Putamen (tissue), 1 donor: Measurements from ENCODE around the gene OGFRL1.
A peak's percentile ranks its signal among the peaks of the same experiment; 100 is the strongest.
"Not testable (repeated sequence)": the region's sequence is repeated elsewhere in the genome, so short reads cannot be mapped to it uniquely, and the experiment has no call there.

Experiments used
- DNase-seq: peaks from one replicate; pipeline ENCODE4 v3.0.0-alpha.2; 2016; ENCODE audit warnings: low spot score

The OGFRL1 gene

GRCh38 chr6:71288228-71289038 is at the start of gene OGFRL1:
OGFRL1 (plus strand) TSS chr6:71288811; CDS start chr6:71288937, 126 bp downstream.
- DNase-seq, result peak; percentile 70

GRCh38 chr6:71239694-71240093 is 48.9 kb upstream of the OGFRL1 start:
- no peak for DNase-seq

- no peak for DNase-seq
Measured at GRCh38 chr6:71245265-71246049, 43.2 kb upstream of the OGFRL1 start.

GRCh38 chr6:71246596-71246995 is 42.0 kb upstream of the OGFRL1 start:
- DNase-seq, result no peak

GRCh38 chr6:71248306-71248765 is 40.3 kb upstream of the OGFRL1 start:
- DNase-seq, result peak; percentile 23

GRCh38 chr6:71248878-71249544 is 39.6 kb upstream of the OGFRL1 start:
- no peak for DNase-seq

- peak; percentile 48 for DNase-seq
Measured at GRCh38 chr6:71250099-71250602, 38.5 kb upstream of the OGFRL1 start.

GRCh38 chr6:71252410-71252809 is 36.2 kb upstream of the OGFRL1 start:
- no peak for DNase-seq

GRCh38 chr6:71252960-71253359 is 35.7 kb upstream of the OGFRL1 start:
- no peak for DNase-seq

GRCh38 chr6:71254323-71254722 is 34.3 kb upstream of the OGFRL1 start:
- DNase-seq, result no peak

- DNase-seq, result no peak
Measured at GRCh38 chr6:71258078-71258866, 30.3 kb upstream of the OGFRL1 start.

GRCh38 chr6:71259888-71260604 is 28.6 kb upstream of the OGFRL1 start:
- DNase-seq, result no peak

GRCh38 chr6:71262914-71263313 is 25.7 kb upstream of the OGFRL1 start:
- DNase-seq, result no peak

GRCh38 chr6:71266392-71266791 is 22.2 kb upstream of the OGFRL1 start:
- not testable (repeated sequence) for DNase-seq

GRCh38 chr6:71268735-71269437 is 19.7 kb upstream of the OGFRL1 start:
- DNase-seq, result no peak

- no peak for DNase-seq
Measured at GRCh38 chr6:71277926-71278600, 10.5 kb upstream of the OGFRL1 start.

GRCh38 chr6:71279321-71279720 is 9.3 kb upstream of the OGFRL1 start:
- DNase-seq, result no peak

- no peak for DNase-seq
Measured at GRCh38 chr6:71279740-71280139, 8.9 kb upstream of the OGFRL1 start.

- no peak for DNase-seq
Measured at GRCh38 chr6:71280701-71281100, 7.9 kb upstream of the OGFRL1 start.

- DNase-seq, result no peak
Measured at GRCh38 chr6:71284785-71285184, 3.8 kb upstream of the OGFRL1 start.
